Measurements from ENCODE around the gene ZSCAN10. TPM values are rescaled to one million over a fixed set of nuclear protein-coding genes. Genes with fewer than 3 reads are reported as not detected.
A peak's percentile ranks its signal among the peaks of the same experiment; 100 is the strongest.

Gene ZSCAN10
- total RNA-seq, 1 experiment from 2014 or later, result 207 TPM

GRCh38 chr16:3142770-3143169, 43.7 kb upstream of the ZSCAN10 start:
- H2BK15ac ChIP-seq (ENCODE audit: low read depth, low read length), result no peak overlapping the region
- H2AFZ ChIP-seq (ENCODE audit: low read length), result no peak overlapping the region
- WGBS (ENCODE audit: extremely low coverage, insufficient read length, low lambda C conversion rate), result no CpG with 5 or more reads among the region's 13 CpGs
- H2AK5ac ChIP-seq (ENCODE audit: insufficient read length, low read length), result no peak overlapping the region
- no peak overlapping the region for H3K4ac ChIP-seq (ENCODE audit: low read depth, low read length)
- no peaks in the 10 kb centered on the region for H3K9me3 Mint-ChIP-seq
- H4K5ac ChIP-seq (ENCODE audit: insufficient read length, low read depth, low read length), result no peak overlapping the region
- no peak for TF ChIP-seq CTCF (conservative IDR thresholded peaks at IDR 0.05)
- H3K27ac ChIP-seq (ENCODE audit: insufficient read length, low read depth, low read length), result no peak overlapping the region
- H3K9ac ChIP-seq (ENCODE audit: extremely low read depth, insufficient read length, low read length), result no peak overlapping the region
- no peaks in the 10 kb centered on the region for H3K27me3 ChIP-seq (ENCODE audit: insufficient read depth, low read length)
- H3K4me2 ChIP-seq (ENCODE audit: insufficient read depth, insufficient read length, low read length), result no peak overlapping the region
- H3T11ph ChIP-seq (ENCODE audit: low read length), result no peak overlapping the region
- H3K27me3 Mint-ChIP-seq (ENCODE audit: low read depth), result peaks cover 17% of the 10 kb centered on the region
- H3K56ac ChIP-seq (ENCODE audit: insufficient read length, low read depth, low read length), result no peak overlapping the region
- peaks cover 7 to 20% (median 15%) of the 10 kb centered on the region in 3 experiments; a peak in 5 of 7 replicates for H3K36me3 Mint-ChIP-seq (ENCODE audit: insufficient read depth in 1 of 3, low read depth in 3 of 3)
- no peaks in the 10 kb centered on the region for H3K79me1 ChIP-seq (ENCODE audit: insufficient read depth, low read depth, low read length, poor library complexity, severe bottlenecking)
- no peak overlapping the region for H3K4me3 Mint-ChIP-seq
- no peak overlapping the region for H2BK12ac ChIP-seq (ENCODE audit: insufficient read length, low read depth, low read length)
- no peak overlapping the region for H3K18ac ChIP-seq (ENCODE audit: insufficient read length, low read depth, low read length)
- no peak overlapping the region for H4K91ac ChIP-seq (ENCODE audit: insufficient read length, low read depth, low read length)
- H3K79me2 ChIP-seq (ENCODE audit: insufficient read depth, low read length), result no peaks in the 10 kb centered on the region
- DNase-seq, result no peak
- H4K20me1 ChIP-seq (ENCODE audit: control insufficient read depth, insufficient read depth, insufficient read length), result no peaks in the 10 kb centered on the region
- no peak overlapping the region for H2BK20ac ChIP-seq (ENCODE audit: low read depth, low read length, poor library complexity, severe bottlenecking)
- H3K9me3 ChIP-seq (ENCODE audit: control insufficient read depth, low read depth, low read length), result no peaks in the 10 kb centered on the region
- no peaks in the 10 kb centered on the region for H3K4me1 ChIP-seq (ENCODE audit: insufficient read depth, low read length)
- 0 out of 4 replicates have a peak, but pooled peaks cover 0 to 2% of the 10 kb centered on the region in 2 experiments for H3K4me1 Mint-ChIP-seq
- H2BK5ac ChIP-seq (ENCODE audit: insufficient read length, low read length), result no peak overlapping the region
- H2BK120ac ChIP-seq (ENCODE audit: low read depth, low read length, poor library complexity, severe bottlenecking), result no peak overlapping the region
- peak overlapping the region in 1 of 3 experiments; percentile 41; a peak in 1 of 7 replicates for H3K27ac Mint-ChIP-seq
- H3K23me2 ChIP-seq (ENCODE audit: insufficient read length, low read depth, low read length, poor library complexity, severe bottlenecking), result no peaks in the 10 kb centered on the region
- H3K23ac ChIP-seq (ENCODE audit: insufficient read length, low read depth, low read length), result no peak overlapping the region
- H4K8ac ChIP-seq (replicated peaks; ENCODE audit: insufficient read length, low read depth, low read length), result no peak overlapping the region
- H3K14ac ChIP-seq (ENCODE audit: insufficient read depth, low read length), result no peak overlapping the region

Measured in H9 (cell line).